SK-N-SH treated with all-trans-retinoic acid at 6 μM for 48 hours (cell line): ENCODE results near the gene KCNS1.

Experiments
- ATAC-seq: fragments of 200-7000 bp; cut with Tn5 transposase; 3 replicates; pipeline ENCODE4 v1.9.1; 2020; ENCODE audit warnings: mild to moderate bottlenecking, moderate library complexity
- ARNTL ChIP-seq: fragments of 450-650 bp; formaldehyde crosslinking; IDR thresholded peaks from 2 replicates; pipeline ENCODE4 v1.5.0; 2020; ENCODE audit warnings: low read depth, mild to moderate bottlenecking, moderate library complexity, borderline replicate concordance
- BACH2 ChIP-seq: fragments of 250-450 bp; sonication (Bioruptor Pico); IDR thresholded peaks from 2 replicates; pipeline ENCODE4 v1.9.0; 2021; ENCODE audit warnings: mild to moderate bottlenecking, borderline replicate concordance
- CREB5 ChIP-seq: fragments of 250-450 bp; sonication (Bioruptor Pico); IDR thresholded peaks from 2 replicates; pipeline ENCODE4 v1.5.1; 2020; ENCODE audit warnings: low read depth, mild to moderate bottlenecking, moderate library complexity
- CSDC2 ChIP-seq: fragments of 250-450 bp; sonication (Bioruptor Pico); IDR thresholded peaks from 2 replicates; pipeline ENCODE4 v1.5.0; 2020; ENCODE audit warnings: mild to moderate bottlenecking, moderate library complexity
- ESRRG ChIP-seq: fragments of 250-450 bp; sonication (Bioruptor Pico); IDR thresholded peaks from 2 replicates; pipeline ENCODE4 v1.6.1; 2021; ENCODE audit warnings: mild to moderate bottlenecking
- GLIS3 ChIP-seq: fragments of 250-450 bp; sonication (Bioruptor Pico); IDR thresholded peaks from 2 replicates; pipeline ENCODE4 v1.5.0; 2020; ENCODE audit warnings: mild to moderate bottlenecking, moderate library complexity
- OSR1 ChIP-seq: fragments of 250-450 bp; sonication (Bioruptor Pico); IDR thresholded peaks from 2 replicates; pipeline ENCODE4 v1.8.0; 2022; ENCODE audit warnings: moderate library complexity, mild to moderate bottlenecking, inconsistent platforms
- PATZ1 ChIP-seq: fragments of 250-450 bp; sonication (Bioruptor Pico); IDR thresholded peaks from 2 replicates; pipeline ENCODE4 v1.8.0; 2020; ENCODE audit warnings: mild to moderate bottlenecking, moderate library complexity, borderline replicate concordance
- POU6F1 ChIP-seq: fragments of 250-450 bp; sonication (Bioruptor Pico); IDR thresholded peaks from 2 replicates; pipeline ENCODE4 v1.8.0; 2021; ENCODE audit warnings: low read depth, mild to moderate bottlenecking, moderate library complexity, borderline replicate concordance
- PPARA ChIP-seq: fragments of 250-450 bp; sonication (Bioruptor Pico); IDR thresholded peaks from 2 replicates; pipeline ENCODE4 v1.5.0; 2020; ENCODE audit warnings: mild to moderate bottlenecking, borderline replicate concordance
- RARB ChIP-seq: fragments of 250-450 bp; sonication (Bioruptor Pico); IDR thresholded peaks from 2 replicates; pipeline ENCODE4 v1.8.0; 2021; ENCODE audit warnings: mild to moderate bottlenecking, moderate library complexity
- SNAI2 ChIP-seq: fragments of 250-450 bp; sonication (Bioruptor Pico); IDR thresholded peaks from 2 replicates; pipeline ENCODE4 v1.5.0; 2020; ENCODE audit warnings: mild to moderate bottlenecking, moderate library complexity
- TCF4 ChIP-seq: fragments of 250-450 bp; sonication (Bioruptor Pico); IDR thresholded peaks from 2 replicates; pipeline ENCODE4 v1.8.0; 2021; ENCODE audit warnings: mild to moderate bottlenecking, moderate library complexity, borderline replicate concordance
- TOX ChIP-seq: fragments of 250-450 bp; sonication (Bioruptor Pico); IDR thresholded peaks from 2 replicates; pipeline ENCODE4 v1.8.0; 2021; ENCODE audit warnings: mild to moderate bottlenecking, moderate library complexity, borderline replicate concordance
- TSHZ2 ChIP-seq: fragments of 250-450 bp; sonication (Bioruptor Pico); IDR thresholded peaks from 2 replicates; pipeline ENCODE4 v1.5.0; 2020; ENCODE audit warnings: mild to moderate bottlenecking, moderate library complexity
- ZC3H10 ChIP-seq: fragments of 250-450 bp; sonication (Bioruptor Pico); IDR thresholded peaks from 2 replicates; pipeline ENCODE4 v1.5.1; 2021; ENCODE audit warnings: mild to moderate bottlenecking, moderate library complexity
- ZFP3 ChIP-seq: fragments of 250-450 bp; sonication (Bioruptor Pico); IDR thresholded peaks from 2 replicates; pipeline ENCODE4 v1.5.0; 2020; ENCODE audit warnings: mild to moderate bottlenecking, moderate library complexity
- ZFP30 ChIP-seq: fragments of 450-650 bp; formaldehyde crosslinking; IDR thresholded peaks from 2 replicates; pipeline ENCODE4 v1.5.0; 2022; ENCODE audit warnings: mild to moderate bottlenecking, moderate library complexity
- ZNF565 ChIP-seq: fragments of 450-650 bp; formaldehyde crosslinking; conservative IDR thresholded peaks from 2 replicates; pipeline ENCODE4 v1.5.0; 2020; ENCODE audit warnings: low read depth, mild to moderate bottlenecking, moderate library complexity
- ZNF70 ChIP-seq: fragments of 450-650 bp; formaldehyde crosslinking; IDR thresholded peaks from 2 replicates; pipeline ENCODE4 v1.5.0; 2020; ENCODE audit warnings: mild to moderate bottlenecking, moderate library complexity
- ZNF8 ChIP-seq: fragments of 450-650 bp; formaldehyde crosslinking; IDR thresholded peaks from 2 replicates; pipeline ENCODE4 v1.5.0; 2020; ENCODE audit warnings: mild to moderate bottlenecking, moderate library complexity

The KCNS1 gene

GRCh38 chr20:45121388-45121787 is 20.5 kb upstream of the KCNS1 start:
- no peak for ATAC-seq
- no peak for TF ChIP-seq BACH2
- TF ChIP-seq ZNF565: no peak
- no peak for TF ChIP-seq ARNTL
- no peak for TF ChIP-seq SNAI2 (CRISPR knock-in tag)
- TF ChIP-seq TSHZ2: no peak
- TF ChIP-seq GLIS3 (CRISPR knock-in tag): no peak
- no peak for TF ChIP-seq CREB5
- TF ChIP-seq OSR1 (CRISPR knock-in tag): no peak
- no peak for TF ChIP-seq ZNF8 (CRISPR knock-in tag)
- no peak for TF ChIP-seq RARB (CRISPR knock-in tag)
- TF ChIP-seq TOX: no peak

GRCh38 chr20:45119556-45120266 is 18.8 kb upstream of the KCNS1 start:
- no peak for ATAC-seq
- TF ChIP-seq ZNF70 (CRISPR knock-in tag) (no peak), CSDC2 (CRISPR knock-in tag) (no peak)

GRCh38 chr20:45118028-45118427 is 17.1 kb upstream of the KCNS1 start:
- no peak for TF ChIP-seq ESRRG (CRISPR knock-in tag)
- TF ChIP-seq ZFP30 (CRISPR knock-in tag): no peak
- no peak for TF ChIP-seq ZC3H10 (CRISPR knock-in tag)
- TF ChIP-seq PATZ1 (CRISPR knock-in tag): no peak
- TF ChIP-seq TOX: no peak
- no peak for TF ChIP-seq TCF4
- no peak for TF ChIP-seq CSDC2 (CRISPR knock-in tag)
- no peak for TF ChIP-seq RARB (CRISPR knock-in tag)
- TF ChIP-seq TSHZ2: no peak
- TF ChIP-seq ARNTL: no peak
- no peak for TF ChIP-seq PPARA
- no peak for TF ChIP-seq POU6F1 (CRISPR knock-in tag)
- TF ChIP-seq ZFP3: no peak
- no peak for TF ChIP-seq CREB5
- TF ChIP-seq GLIS3 (CRISPR knock-in tag): no peak
- no peak for TF ChIP-seq ZNF8 (CRISPR knock-in tag)
- no peak for TF ChIP-seq OSR1 (CRISPR knock-in tag)
- TF ChIP-seq SNAI2 (CRISPR knock-in tag): no peak
- TF ChIP-seq, all 23 proteins: peak for 0
- no peak for ATAC-seq
